Measurements from ENCODE around the gene DDOST.

GRCh38 chr1:20615946-20616846, 45.0 kb downstream of the DDOST start:
- TF ChIP-seq CTCF (optimal IDR thresholded peaks at IDR 0.05 in 1 of 3, IDR thresholded peaks at IDR 0.05 in 1 of 3, conservative IDR thresholded peaks at IDR 0.05 in 1 of 3; ENCODE audit: extremely low read depth in 1 of 3, insufficient read depth in 2 of 3, low read length in 3 of 3) (no peak), EZH2 (IDR thresholded peaks at IDR 0.05; ENCODE audit: low read length) (no peak)

Measured in keratinocyte (primary cell).